ENCODE results near the gene PLGLB2. TPM values are rescaled to one million over a fixed set of nuclear protein-coding genes. Genes with fewer than 3 reads are reported as not detected.
"Not testable (repeated sequence)": the region's sequence is repeated elsewhere in the genome, so short reads cannot be mapped to it uniquely, and the experiment has no call there.

The PLGLB2 gene
- total and polyA plus RNA-seq, 2 donors (not counting 3 experiments of a cell fraction or from before 2014, with no cell fraction given) = 0.98 to 2.1 TPM

DNA sequence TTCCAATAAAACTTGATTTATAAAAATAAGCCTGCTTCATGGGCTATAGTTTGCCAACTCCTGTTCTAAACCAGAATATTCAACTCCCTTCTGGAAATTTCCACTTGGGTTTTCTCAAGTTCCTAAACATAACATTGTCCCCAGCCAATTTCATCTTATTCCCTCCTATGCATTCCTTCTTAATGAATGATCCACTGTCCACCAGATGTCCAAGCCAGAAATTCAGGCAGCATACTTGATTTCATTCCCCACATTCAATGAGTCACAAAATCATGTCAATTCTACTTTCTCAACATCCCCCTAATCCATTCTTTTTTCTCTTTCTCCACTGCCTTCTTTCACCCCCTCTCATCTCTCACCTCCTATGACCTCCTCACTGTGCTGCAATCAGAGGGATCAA lies 7.0 kb upstream of the PLGLB2 start:
- H3K9me1 ChIP-seq (replicated peaks; ENCODE audit: control insufficient read depth, extremely low read depth, insufficient read depth, low read length); H4K20me1 ChIP-seq (replicated peaks; ENCODE audit: control insufficient read depth, extremely low read depth, insufficient read depth, low read length); H2AFZ ChIP-seq (ENCODE audit: low read depth, low read length); DNase-seq (ENCODE audit: low read depth, low spot score); H3K4me1 ChIP-seq (ENCODE audit: control insufficient read depth, extremely low read depth, insufficient read depth, low read length); dilution Hi-C loops (cut with MboI; ENCODE audit: extremely low pct_ligation_motif_present, low sequenced_read_pairs); H3K9me3 ChIP-seq (replicated peaks; ENCODE audit: control insufficient read depth, insufficient read depth, low read length); H3K9ac ChIP-seq (replicated peaks; ENCODE audit: extremely low read depth, insufficient read depth, low read length); FAIRE-seq; H3K4me3 ChIP-seq (replicated peaks in 1 of 3; ENCODE audit: insufficient read depth in 1 of 3, low read depth in 1 of 3, low read length in 3 of 3); H3K27ac ChIP-seq (ENCODE audit: insufficient read depth, low read depth, low read length); H3K27me3 ChIP-seq (ENCODE audit: control insufficient read depth in 2 of 2, insufficient read depth in 2 of 2, low read length in 2 of 2); CTCF ChIA-PET; intact Hi-C loops (cut with micrococcal nuclease); H3K36me3 ChIP-seq (ENCODE audit: control insufficient read depth in 2 of 2, extremely low read depth in 1 of 2, insufficient read depth in 2 of 2, low read length in 2 of 2); H3K4me2 ChIP-seq (ENCODE audit: insufficient read depth, low read length); POLR2A ChIA-PET; BruUV-seq (replicated peaks); H3K79me2 ChIP-seq (ENCODE audit: control insufficient read depth, insufficient read depth, low read length): not testable (repeated sequence)

DNA sequence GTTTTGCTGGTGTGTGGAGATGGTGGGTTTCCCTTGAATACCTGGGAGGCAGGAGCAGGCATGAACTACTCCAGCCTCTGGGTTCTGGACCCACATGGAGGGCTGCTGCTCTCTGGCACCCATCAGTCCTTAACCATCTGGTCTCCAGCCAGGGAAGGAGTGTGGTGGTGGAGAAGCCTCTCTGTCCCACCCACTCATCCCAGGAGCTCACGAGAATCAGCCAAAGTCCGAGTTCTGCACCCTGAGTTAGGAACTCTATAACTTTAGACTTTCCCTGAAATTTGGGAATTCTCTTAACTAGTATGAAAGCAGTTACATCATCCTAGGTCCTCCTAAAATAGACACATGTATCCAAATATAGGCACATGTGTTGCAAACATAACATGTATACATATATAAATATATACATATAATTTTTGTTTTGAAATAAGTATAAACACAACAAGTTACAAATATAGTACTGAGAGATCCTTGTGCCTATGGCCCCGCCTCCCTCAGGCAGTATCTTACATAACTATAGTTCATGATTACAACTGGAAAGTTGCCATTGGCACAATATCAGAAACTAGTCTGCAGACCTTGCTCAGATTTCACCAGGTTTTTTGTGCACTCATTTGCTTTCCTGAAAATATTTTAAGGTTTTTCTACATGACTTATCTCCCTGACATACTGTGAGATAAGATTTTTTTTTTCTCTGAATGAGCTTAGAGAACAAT lies 5.3 kb upstream of the PLGLB2 start:
- H3K4me1 ChIP-seq (ENCODE audit: control insufficient read depth, extremely low read depth, insufficient read depth, low read length); H2AFZ ChIP-seq (ENCODE audit: low read depth, low read length); H3K36me3 ChIP-seq (ENCODE audit: control insufficient read depth in 2 of 2, extremely low read depth in 1 of 2, insufficient read depth in 2 of 2, low read length in 2 of 2); DNase-seq (ENCODE audit: low read depth, low spot score); H3K4me3 ChIP-seq (replicated peaks in 1 of 3; ENCODE audit: insufficient read depth in 1 of 3, low read depth in 1 of 3, low read length in 3 of 3); dilution Hi-C loops (cut with MboI; ENCODE audit: extremely low pct_ligation_motif_present, low sequenced_read_pairs); H3K9me1 ChIP-seq (replicated peaks; ENCODE audit: control insufficient read depth, extremely low read depth, insufficient read depth, low read length); H3K27ac ChIP-seq (ENCODE audit: insufficient read depth, low read depth, low read length); H3K79me2 ChIP-seq (ENCODE audit: control insufficient read depth, insufficient read depth, low read length); H3K4me2 ChIP-seq (ENCODE audit: insufficient read depth, low read length); FAIRE-seq; BruUV-seq (replicated peaks); H3K9me3 ChIP-seq (replicated peaks; ENCODE audit: control insufficient read depth, insufficient read depth, low read length); H4K20me1 ChIP-seq (replicated peaks; ENCODE audit: control insufficient read depth, extremely low read depth, insufficient read depth, low read length); intact Hi-C loops (cut with micrococcal nuclease); CTCF ChIA-PET; H3K27me3 ChIP-seq (ENCODE audit: control insufficient read depth in 2 of 2, insufficient read depth in 2 of 2, low read length in 2 of 2); H3K9ac ChIP-seq (replicated peaks; ENCODE audit: extremely low read depth, insufficient read depth, low read length); POLR2A ChIA-PET: not testable (repeated sequence)

DNA sequence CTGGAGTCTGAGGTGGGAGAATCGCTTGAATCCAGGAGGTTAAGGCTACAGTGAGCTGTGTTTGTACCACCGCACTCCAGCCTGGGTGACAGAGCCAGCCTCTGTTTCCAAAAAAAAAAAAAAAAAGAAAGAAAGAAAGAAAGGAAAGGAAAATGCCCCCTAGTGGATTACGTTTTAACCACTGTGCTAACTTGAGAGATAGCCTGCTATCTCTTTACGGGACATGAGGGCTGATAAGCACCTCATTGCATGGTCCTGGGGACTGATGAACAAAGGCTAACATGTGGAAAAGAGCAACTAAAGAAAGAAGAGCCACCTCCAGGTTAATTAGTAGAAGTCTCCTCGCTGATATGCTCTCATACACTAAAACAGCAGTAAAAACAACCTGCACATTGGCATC lies 4.2 kb upstream of the PLGLB2 start:
- H3K27me3 ChIP-seq (ENCODE audit: control insufficient read depth in 2 of 2, insufficient read depth in 2 of 2, low read length in 2 of 2); H3K9me3 ChIP-seq (replicated peaks; ENCODE audit: control insufficient read depth, insufficient read depth, low read length); BruUV-seq (replicated peaks); H3K4me2 ChIP-seq (ENCODE audit: insufficient read depth, low read length); H2AFZ ChIP-seq (ENCODE audit: low read depth, low read length); H3K79me2 ChIP-seq (ENCODE audit: control insufficient read depth, insufficient read depth, low read length); intact Hi-C loops (cut with micrococcal nuclease); H3K36me3 ChIP-seq (ENCODE audit: control insufficient read depth in 2 of 2, extremely low read depth in 1 of 2, insufficient read depth in 2 of 2, low read length in 2 of 2); dilution Hi-C loops (cut with MboI; ENCODE audit: extremely low pct_ligation_motif_present, low sequenced_read_pairs); H3K9ac ChIP-seq (replicated peaks; ENCODE audit: extremely low read depth, insufficient read depth, low read length); H3K9me1 ChIP-seq (replicated peaks; ENCODE audit: control insufficient read depth, extremely low read depth, insufficient read depth, low read length); H3K4me1 ChIP-seq (ENCODE audit: control insufficient read depth, extremely low read depth, insufficient read depth, low read length); POLR2A ChIA-PET; FAIRE-seq; CTCF ChIA-PET; DNase-seq (ENCODE audit: low read depth, low spot score); H4K20me1 ChIP-seq (replicated peaks; ENCODE audit: control insufficient read depth, extremely low read depth, insufficient read depth, low read length); H3K4me3 ChIP-seq (replicated peaks in 1 of 3; ENCODE audit: insufficient read depth in 1 of 3, low read depth in 1 of 3, low read length in 3 of 3); H3K27ac ChIP-seq (ENCODE audit: insufficient read depth, low read depth, low read length): not testable (repeated sequence)

DNA sequence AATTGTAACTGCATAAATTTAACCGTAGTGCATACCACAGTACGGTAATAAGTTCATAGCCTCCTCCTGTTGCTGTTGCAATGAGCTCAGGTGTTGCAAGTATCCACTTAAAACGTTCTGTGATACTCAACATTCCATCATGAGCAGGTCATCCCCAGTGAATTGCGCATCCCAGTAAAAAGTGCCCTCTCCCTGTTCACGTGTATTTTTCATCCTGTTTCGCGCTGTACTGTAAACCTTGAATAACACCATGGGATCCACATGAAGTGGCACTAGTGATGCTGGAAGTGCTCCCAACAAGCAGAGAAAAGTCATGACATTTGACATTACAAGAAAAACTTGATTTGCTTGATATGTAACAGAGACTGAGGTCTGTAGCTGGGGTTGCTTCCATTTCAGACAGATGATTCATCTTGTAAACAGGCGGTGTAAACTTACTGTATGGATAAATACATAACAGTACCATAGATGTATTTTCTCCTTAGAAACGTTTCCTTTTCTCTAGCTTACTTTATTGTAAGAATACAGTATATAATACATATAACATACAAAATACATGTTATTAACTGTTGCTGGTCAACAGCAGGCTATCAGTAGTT lies 2.4 kb upstream of the PLGLB2 start:
- H3K9me3 ChIP-seq (replicated peaks; ENCODE audit: control insufficient read depth, insufficient read depth, low read length); FAIRE-seq; BruUV-seq (replicated peaks); H3K4me1 ChIP-seq (ENCODE audit: control insufficient read depth, extremely low read depth, insufficient read depth, low read length); CTCF ChIA-PET; intact Hi-C loops (cut with micrococcal nuclease); H3K4me3 ChIP-seq (replicated peaks in 1 of 3; ENCODE audit: insufficient read depth in 1 of 3, low read depth in 1 of 3, low read length in 3 of 3); H3K36me3 ChIP-seq (ENCODE audit: control insufficient read depth in 2 of 2, extremely low read depth in 1 of 2, insufficient read depth in 2 of 2, low read length in 2 of 2); H3K9ac ChIP-seq (replicated peaks; ENCODE audit: extremely low read depth, insufficient read depth, low read length); dilution Hi-C loops (cut with MboI; ENCODE audit: extremely low pct_ligation_motif_present, low sequenced_read_pairs); H3K27me3 ChIP-seq (ENCODE audit: control insufficient read depth in 2 of 2, insufficient read depth in 2 of 2, low read length in 2 of 2); H3K27ac ChIP-seq (ENCODE audit: insufficient read depth, low read depth, low read length); DNase-seq (ENCODE audit: low read depth, low spot score); H2AFZ ChIP-seq (ENCODE audit: low read depth, low read length); H3K4me2 ChIP-seq (ENCODE audit: insufficient read depth, low read length); POLR2A ChIA-PET; H3K79me2 ChIP-seq (ENCODE audit: control insufficient read depth, insufficient read depth, low read length); H3K9me1 ChIP-seq (replicated peaks; ENCODE audit: control insufficient read depth, extremely low read depth, insufficient read depth, low read length); H4K20me1 ChIP-seq (replicated peaks; ENCODE audit: control insufficient read depth, extremely low read depth, insufficient read depth, low read length): not testable (repeated sequence)

All from endothelial cell of umbilical vein (primary cell).